ENCODE data around the gene APP. TPM values are rescaled to one million over a fixed set of nuclear protein-coding genes. Genes with fewer than 3 reads are reported as not detected.

APP gene
- total RNA-seq, 1 experiment from 2014 or later = 531 TPM

GRCh38 chr21:26124896-26125295 lies 45.7 kb downstream of the APP start:
- Histone ChIP-seq H3K9me3 (ENCODE audit: low read depth, low read length, poor library complexity, severe bottlenecking) (no peaks in the 10 kb centered on the region), H3K27ac (ENCODE audit: low read depth, low read length, poor library complexity, severe bottlenecking) (peak overlapping the region; percentile 48), H3K27me3 (replicated peaks; ENCODE audit: insufficient read depth, low read depth, low read length, poor library complexity) (no peaks in the 10 kb centered on the region), H3K4me1 (ENCODE audit: insufficient read depth, low read length, poor library complexity, severe bottlenecking) (peaks cover 72% of the 10 kb centered on the region), H3K36me3 (ENCODE audit: insufficient read depth, low read length, poor library complexity, severe bottlenecking) (no peaks in the 10 kb centered on the region), H3K4me3 (ENCODE audit: low read depth, low read length, poor library complexity, severe bottlenecking) (no peak overlapping the region)
- ChIA-PET POLR2A (ENCODE audit: low non-redundant PET) (no interaction called here), CTCF (no interaction called here)
- intact Hi-C loops (cut with micrococcal nuclease; ENCODE audit: unreplicated experiment) = no loop called here
- BruUV-seq (replicated peaks) = no TSS peak
- no peak for DNase-seq (ENCODE audit: low spot score)
- TF ChIP-seq CTCF (conservative IDR thresholded peaks at IDR 0.05; ENCODE audit: low read depth, low read length) = no peak
- TF ChIP-seq EZH2 (IDR thresholded peaks at IDR 0.05; ENCODE audit: borderline replicate concordance, low read depth, low read length, poor library complexity, severe bottlenecking) = no peak

- CTCF ChIA-PET = no interaction called here
- H3K4me1 ChIP-seq (ENCODE audit: insufficient read depth, low read length, poor library complexity, severe bottlenecking) = peaks cover 72% of the 10 kb centered on the region
- peak; percentile 46 for DNase-seq (ENCODE audit: low spot score)
Measured at GRCh38 chr21:26124421-26124833, 46.1 kb downstream of the APP start.

GRCh38 chr21:26123012-26123411 lies 47.6 kb downstream of the APP start:
- no TSS peak for BruUV-seq (replicated peaks)
- H3K27ac ChIP-seq (ENCODE audit: low read depth, low read length, poor library complexity, severe bottlenecking) = no peak overlapping the region
- H3K27me3 ChIP-seq (replicated peaks; ENCODE audit: insufficient read depth, low read depth, low read length, poor library complexity) = no peaks in the 10 kb centered on the region
- intact Hi-C loops (cut with micrococcal nuclease; ENCODE audit: unreplicated experiment) = no loop called here
- H3K9me3 ChIP-seq (ENCODE audit: low read depth, low read length, poor library complexity, severe bottlenecking) = no peaks in the 10 kb centered on the region
- no peak overlapping the region for H3K4me3 ChIP-seq (ENCODE audit: low read depth, low read length, poor library complexity, severe bottlenecking)
- TF ChIP-seq CTCF (conservative IDR thresholded peaks at IDR 0.05; ENCODE audit: low read depth, low read length) (no peak), EZH2 (IDR thresholded peaks at IDR 0.05; ENCODE audit: borderline replicate concordance, low read depth, low read length, poor library complexity, severe bottlenecking) (no peak)
- peaks cover 74% of the 10 kb centered on the region for H3K4me1 ChIP-seq (ENCODE audit: insufficient read depth, low read length, poor library complexity, severe bottlenecking)
- DNase-seq (ENCODE audit: low spot score) = no peak
- CTCF ChIA-PET = no interaction called here
- POLR2A ChIA-PET (ENCODE audit: low non-redundant PET) = no interaction called here
- H3K36me3 ChIP-seq (ENCODE audit: insufficient read depth, low read length, poor library complexity, severe bottlenecking) = no peaks in the 10 kb centered on the region

More at GRCh38 chr21:26124421-26124833, 46.1 kb downstream of the APP start:
- Histone ChIP-seq H3K36me3 (ENCODE audit: insufficient read depth, low read length, poor library complexity, severe bottlenecking) (no peaks in the 10 kb centered on the region), H3K4me3 (ENCODE audit: low read depth, low read length, poor library complexity, severe bottlenecking) (no peak overlapping the region), H3K27ac (ENCODE audit: low read depth, low read length, poor library complexity, severe bottlenecking) (peak overlapping the region; percentile 48), H3K27me3 (replicated peaks; ENCODE audit: insufficient read depth, low read depth, low read length, poor library complexity) (no peaks in the 10 kb centered on the region), H3K9me3 (ENCODE audit: low read depth, low read length, poor library complexity, severe bottlenecking) (no peaks in the 10 kb centered on the region)
- POLR2A ChIA-PET (ENCODE audit: low non-redundant PET) = no interaction called here
- no peak for TF ChIP-seq EZH2 (IDR thresholded peaks at IDR 0.05; ENCODE audit: borderline replicate concordance, low read depth, low read length, poor library complexity, severe bottlenecking)
- TF ChIP-seq CTCF (conservative IDR thresholded peaks at IDR 0.05; ENCODE audit: low read depth, low read length) = no peak
- intact Hi-C loops (cut with micrococcal nuclease; ENCODE audit: unreplicated experiment) = no loop called here
- BruUV-seq (replicated peaks) = no TSS peak

Measured in A673 (cell line).